Bronchial epithelial cell (primary cell): ENCODE results near the gene DNAH7. TPM values are rescaled to one million over a fixed set of nuclear protein-coding genes. Genes with fewer than 3 reads are reported as not detected.

Experiments used
- DNase-seq: peaks from one replicate; pipeline ENCODE4 v3.0.0-alpha.2; 2010; ENCODE audit warnings: low read depth
- FAIRE-seq: peaks from 2 replicates; lab custom pipeline; 2011; peaks lifted over from hg19 to GRCh38; lab: Jason Lieb, UNC
- H3K27me3 ChIP-seq: 2 replicates; pipeline ENCODE4 v1.5.1; 2011; ENCODE audit warnings: low read length; ENCODE audit not compliant: control insufficient read depth, insufficient read depth
- H3K36me3 ChIP-seq: 2 replicates; pipeline ENCODE4 v1.5.1; 2011; ENCODE audit warnings: low read length; ENCODE audit not compliant: control insufficient read depth, insufficient read depth
- H3K4me3 ChIP-seq: 2 replicates; pipeline ENCODE4 v1.5.1; 2011; ENCODE audit warnings: mild to moderate bottlenecking, low read depth, low read length, control low read depth
- total RNA-seq: library from RNA; depleted of rRNA; stranded (reverse); fragments of >200 nt; gene quantifications from 2 replicates; pipeline ENCODE4 v1.2.1, GENCODE V29; 2014
- TF ChIP-seq, protein P1 (sequence below): IDR thresholded peaks from 2 replicates; pipeline ENCODE4 v1.5.1; 2011; ENCODE audit warnings: mild to moderate bottlenecking, moderate library complexity, low read length, control low read depth, inconsistent platforms; ENCODE audit not compliant: insufficient read depth, severe bottlenecking

The DNAH7 gene
- total RNA-seq, 1 donor from 2014 or later, result 0.26 TPM

DNA sequence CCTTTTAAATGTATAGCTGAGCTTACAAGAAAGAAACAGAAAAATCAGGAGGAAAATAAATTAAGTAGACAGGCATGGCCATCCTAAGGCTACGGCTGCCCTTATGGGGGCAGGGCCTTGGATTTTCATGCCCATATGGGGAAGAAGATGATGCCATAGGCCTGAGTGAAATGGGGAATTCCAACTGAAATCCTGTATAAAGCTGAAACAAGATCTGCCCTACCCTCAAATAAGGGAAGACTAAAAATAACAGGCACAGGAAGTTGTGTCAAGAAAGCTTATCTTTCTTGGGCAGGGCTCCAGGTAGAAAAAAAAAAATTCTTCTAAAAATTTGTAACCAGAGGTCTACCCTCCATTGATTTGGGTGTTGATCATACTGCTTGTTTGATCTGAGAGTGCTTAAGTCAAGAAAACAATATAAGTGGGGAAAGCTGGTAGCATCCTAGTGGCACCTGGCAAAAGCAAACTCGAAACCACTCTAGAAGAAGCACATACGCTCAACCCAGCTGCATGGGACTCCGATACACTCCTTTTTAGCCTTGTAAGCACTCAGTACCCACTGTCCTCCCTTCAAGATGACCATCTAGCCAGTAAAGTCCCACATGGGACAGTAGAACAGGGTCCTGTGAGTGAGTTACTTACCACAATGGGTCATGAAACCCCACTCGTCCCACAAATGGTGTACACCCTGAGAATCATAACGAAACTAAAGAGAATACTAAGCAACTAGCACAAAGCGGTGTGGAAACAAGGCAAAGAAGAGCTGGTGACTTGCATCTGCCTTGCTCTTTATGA is 22.3 kb downstream of the DNAH7 start:
- no peak for FAIRE-seq
- DNase-seq, result peak; percentile 45
- no peaks in the 10 kb centered on the region for H3K27me3 ChIP-seq
- TF ChIP-seq, protein P1, sequence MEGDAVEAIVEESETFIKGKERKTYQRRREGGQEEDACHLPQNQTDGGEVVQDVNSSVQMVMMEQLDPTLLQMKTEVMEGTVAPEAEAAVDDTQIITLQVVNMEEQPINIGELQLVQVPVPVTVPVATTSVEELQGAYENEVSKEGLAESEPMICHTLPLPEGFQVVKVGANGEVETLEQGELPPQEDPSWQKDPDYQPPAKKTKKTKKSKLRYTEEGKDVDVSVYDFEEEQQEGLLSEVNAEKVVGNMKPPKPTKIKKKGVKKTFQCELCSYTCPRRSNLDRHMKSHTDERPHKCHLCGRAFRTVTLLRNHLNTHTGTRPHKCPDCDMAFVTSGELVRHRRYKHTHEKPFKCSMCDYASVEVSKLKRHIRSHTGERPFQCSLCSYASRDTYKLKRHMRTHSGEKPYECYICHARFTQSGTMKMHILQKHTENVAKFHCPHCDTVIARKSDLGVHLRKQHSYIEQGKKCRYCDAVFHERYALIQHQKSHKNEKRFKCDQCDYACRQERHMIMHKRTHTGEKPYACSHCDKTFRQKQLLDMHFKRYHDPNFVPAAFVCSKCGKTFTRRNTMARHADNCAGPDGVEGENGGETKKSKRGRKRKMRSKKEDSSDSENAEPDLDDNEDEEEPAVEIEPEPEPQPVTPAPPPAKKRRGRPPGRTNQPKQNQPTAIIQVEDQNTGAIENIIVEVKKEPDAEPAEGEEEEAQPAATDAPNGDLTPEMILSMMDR, result no peak
- no peak overlapping the region for H3K4me3 ChIP-seq
- no peaks in the 10 kb centered on the region for H3K36me3 ChIP-seq

DNA sequence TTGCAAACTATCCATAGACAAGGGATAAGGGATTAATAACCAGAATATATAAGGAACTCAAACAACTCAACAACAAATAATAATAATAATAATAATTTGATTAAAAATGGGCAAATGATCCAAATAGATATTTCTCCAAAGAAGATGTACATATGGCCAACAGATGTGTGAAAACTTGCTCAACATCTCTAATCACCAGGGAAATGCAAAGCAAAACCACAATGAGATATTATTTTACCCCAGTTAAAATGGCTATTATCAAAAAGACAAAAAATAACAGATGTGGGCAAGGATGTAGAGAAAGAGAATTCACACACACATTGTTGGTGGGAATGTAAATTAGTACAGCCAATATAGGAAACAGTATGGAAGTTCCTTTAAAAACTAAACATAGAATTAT is 26.9 kb downstream of the DNAH7 start:
- DNase-seq, result no peak
- FAIRE-seq, result no peak
- H3K36me3 ChIP-seq, result no peaks in the 10 kb centered on the region
- TF ChIP-seq, protein P1, result no peak
- no peak overlapping the region for H3K4me3 ChIP-seq
- no peaks in the 10 kb centered on the region for H3K27me3 ChIP-seq

DNA sequence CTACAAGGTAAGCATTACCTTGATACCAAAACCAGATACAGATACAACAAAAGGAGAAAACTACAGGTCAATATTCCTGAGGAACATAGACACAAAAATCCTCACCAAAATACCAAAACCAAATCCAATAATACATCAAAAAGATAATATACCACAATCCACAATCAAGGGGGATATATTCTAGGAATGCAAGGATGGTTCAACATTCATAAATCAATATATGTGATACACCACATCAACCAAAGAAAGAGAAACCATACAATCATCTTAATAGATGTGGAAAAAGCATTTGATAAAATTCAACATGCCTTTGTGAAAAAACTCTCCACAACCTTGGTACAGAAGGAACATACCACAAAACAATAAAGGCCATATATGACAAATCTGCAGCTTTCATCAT is 28.4 kb downstream of the DNAH7 start:
- DNase-seq (no peak), FAIRE-seq (no peak)
- Histone ChIP-seq H3K27me3 (no peaks in the 10 kb centered on the region), H3K4me3 (no peak overlapping the region), H3K36me3 (no peaks in the 10 kb centered on the region)
- TF ChIP-seq, protein P1, result no peak

DNA sequence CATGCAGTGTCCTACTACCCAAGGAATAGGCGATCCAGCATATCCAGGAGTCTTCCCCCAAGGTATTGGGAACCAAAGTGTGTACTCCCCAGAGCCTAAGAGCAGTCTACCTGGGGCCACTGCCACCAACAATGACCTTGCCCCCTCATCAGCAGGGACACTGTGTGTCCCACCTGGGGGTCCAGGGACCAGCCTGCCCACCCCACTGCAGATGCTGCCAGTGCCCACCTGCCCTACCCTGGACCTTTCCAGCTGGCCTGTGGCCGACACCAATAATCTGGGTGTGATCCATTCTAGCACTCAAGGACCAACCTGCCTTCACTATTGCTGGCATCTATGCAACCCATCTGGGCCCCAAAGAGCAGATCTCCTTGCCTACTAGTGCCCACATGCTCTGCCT is 32.2 kb downstream of the DNAH7 start:
- Histone ChIP-seq H3K36me3 (no peaks in the 10 kb centered on the region), H3K4me3 (no peak overlapping the region), H3K27me3 (no peaks in the 10 kb centered on the region)
- TF ChIP-seq, protein P1, result no peak
- no peak for FAIRE-seq
- DNase-seq, result no peak

DNA sequence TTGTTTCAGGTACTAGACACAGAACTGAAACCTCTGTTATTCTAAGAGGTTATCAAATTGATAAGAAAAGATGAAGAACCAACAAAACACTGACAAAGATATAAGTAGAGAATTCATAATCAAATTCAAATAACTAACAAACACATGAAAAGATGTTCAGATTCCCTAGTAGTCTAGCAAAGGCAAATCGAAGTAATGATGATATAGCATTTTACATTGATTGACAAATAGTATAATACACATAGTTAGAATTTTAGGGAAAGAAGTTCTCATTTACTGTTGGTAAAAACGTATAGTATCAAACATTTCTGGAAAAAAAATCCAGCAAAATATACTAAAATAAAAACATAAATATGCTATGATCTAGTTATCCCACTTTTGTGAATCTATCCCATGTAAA is 50.6 kb downstream of the DNAH7 start:
- DNase-seq (no peak), FAIRE-seq (no peak)
- TF ChIP-seq, protein P1, result no peak
- H3K27me3 ChIP-seq, result no peaks in the 10 kb centered on the region
- no peak overlapping the region for H3K4me3 ChIP-seq
- no peaks in the 10 kb centered on the region for H3K36me3 ChIP-seq

DNA sequence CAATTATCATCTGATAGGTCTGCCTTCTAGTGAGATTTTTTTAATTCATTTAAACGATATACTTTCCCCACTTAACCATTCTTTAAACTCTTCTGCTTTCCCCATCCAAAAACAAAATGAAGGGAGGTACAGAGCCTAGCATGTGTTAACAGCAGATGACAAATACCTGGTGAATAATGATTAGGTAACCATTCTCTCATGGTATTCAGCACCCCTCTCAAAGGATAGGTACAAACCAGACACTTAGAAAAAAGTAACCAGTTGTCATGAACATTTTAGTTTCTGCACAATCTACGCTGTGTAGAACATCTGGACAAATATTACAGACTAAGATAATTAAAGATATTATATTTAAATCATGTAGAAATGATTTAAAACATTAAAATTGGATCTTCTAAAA is 56.3 kb downstream of the DNAH7 start:
- Histone ChIP-seq H3K27me3 (no peaks in the 10 kb centered on the region), H3K36me3 (no peaks in the 10 kb centered on the region), H3K4me3 (no peak overlapping the region)
- TF ChIP-seq, protein P1, result no peak
- FAIRE-seq (no peak), DNase-seq (peak; percentile 39)
